CD4-positive, alpha-beta T cell treated with Interleukin-4 for 1 hour (primary cell): ENCODE results near the gene TPM2.
"Not testable (repeated sequence)": the region's sequence is repeated elsewhere in the genome, so short reads cannot be mapped to it uniquely, and the experiment has no call there.

Experiments
- DNase-seq, 2 donors: peaks; one replicate each; pipeline ENCODE4 v3.0.0-alpha.2; 2020 to 2022

The TPM2 gene

GRCh38 chr9:35651956-35652828, 37.5 kb downstream of the TPM2 start:
- DNase-seq, result no peak

GRCh38 chr9:35650341-35651158, 39.2 kb downstream of the TPM2 start, which contains the start of gene SIT1:
SIT1 (minus strand) TSS chr9:35650931; CDS start chr9:35650853, 78 bp downstream.
- peak; percentile 29 to 50 for DNase-seq

- peak in 1 of 2 donors; percentile 46 for DNase-seq
These were observed 40.0 kb downstream of the TPM2 start for GRCh38 chr9:35649431-35650340.

- peak; percentile 91 to 92 for DNase-seq
These were observed 43.0 kb downstream of the TPM2 start for GRCh38 chr9:35646533-35647265.

- peak in 1 of 2 donors; percentile 33 for DNase-seq
These were observed 43.6 kb downstream of the TPM2 start for GRCh38 chr9:35646153-35646532.

- DNase-seq, result not testable (repeated sequence)
These were observed 44.0 kb downstream of the TPM2 start for GRCh38 chr9:35645736-35646135.

- no peak for DNase-seq
These were observed 46.7 kb downstream of the TPM2 start for GRCh38 chr9:35643046-35643445.

GRCh38 chr9:35641478-35641877, 48.2 kb downstream of the TPM2 start:
- DNase-seq, result not testable (repeated sequence)

- peak in 1 of 2 donors; percentile 4 for DNase-seq
These were observed 49.3 kb downstream of the TPM2 start for GRCh38 chr9:35640431-35640830.

- DNase-seq, result no peak
These were observed 50.1 kb downstream of the TPM2 start for GRCh38 chr9:35639631-35640030.

GRCh38 chr9:35639225-35639624, 50.5 kb downstream of the TPM2 start:
- DNase-seq, result not testable (repeated sequence)

GRCh38 chr9:35638751-35639150, 51.0 kb downstream of the TPM2 start:
- DNase-seq, result peak; percentile 50 to 64

GRCh38 chr9:35637427-35637955, 52.2 kb downstream of the TPM2 start:
- DNase-seq, result not testable (repeated sequence)

GRCh38 chr9:35636877-35637246, 52.9 kb downstream of the TPM2 start:
- not testable (repeated sequence) for DNase-seq

- DNase-seq, result peak in 1 of 2 donors; percentile 35
These were observed 53.4 kb downstream of the TPM2 start for GRCh38 chr9:35636135-35636876.

GRCh38 chr9:35635730-35636129, 54.0 kb downstream of the TPM2 start:
- no peak for DNase-seq
